ENCODE measurements around the gene CEP290. TPM values are rescaled to one million over a fixed set of nuclear protein-coding genes. Genes with fewer than 3 reads are reported as not detected.

The CEP290 gene
- total and polyA plus RNA-seq, 2 donors (not counting 3 experiments of a cell fraction or from before 2014, with no cell fraction given), result 3.9 to 16.5 TPM

GRCh38 chr12:88187571-88187970 lies 45.7 kb upstream of the CEP290 start:
- no TSS peak for BruUV-seq (replicated peaks)
- dilution Hi-C loops (cut with MboI; ENCODE audit: extremely low pct_ligation_motif_present, low sequenced_read_pairs), result no loop called here

More at GRCh38 chr12:88187571-88187970, 45.7 kb upstream of the CEP290 start:
- no peak overlapping the region for H2AFZ ChIP-seq (ENCODE audit: low read depth, low read length)
- intact Hi-C loops (cut with micrococcal nuclease), result no loop called here
- no peaks in the 10 kb centered on the region for H3K9me3 ChIP-seq (replicated peaks; ENCODE audit: control insufficient read depth, insufficient read depth, low read length)
- no peak for FAIRE-seq
- no peak for DNase-seq (ENCODE audit: low read depth, low spot score)
- no peaks in the 10 kb centered on the region for H4K20me1 ChIP-seq (replicated peaks; ENCODE audit: control insufficient read depth, extremely low read depth, insufficient read depth, low read length)
- H3K4me2 ChIP-seq (ENCODE audit: insufficient read depth, low read length), result no peak overlapping the region
- no peak overlapping the region for H3K4me3 ChIP-seq (replicated peaks in 1 of 3; ENCODE audit: insufficient read depth in 1 of 3, low read depth in 1 of 3, low read length in 3 of 3)
- no peaks in the 10 kb centered on the region for H3K27me3 ChIP-seq (ENCODE audit: control insufficient read depth in 2 of 2, insufficient read depth in 2 of 2, low read length in 2 of 2)
- H3K36me3 ChIP-seq (ENCODE audit: control insufficient read depth in 2 of 2, extremely low read depth in 1 of 2, insufficient read depth in 2 of 2, low read length in 2 of 2), result no peaks in the 10 kb centered on the region
- H3K79me2 ChIP-seq (ENCODE audit: control insufficient read depth, insufficient read depth, low read length), result no peaks in the 10 kb centered on the region
- CTCF ChIA-PET, result no interaction called here
- TF ChIP-seq POLR2AphosphoS5 (IDR thresholded peaks at IDR 0.05; ENCODE audit: insufficient read depth, low read depth, low read length) (no peak), POLR2A (IDR thresholded peaks at IDR 0.05; ENCODE audit: low read depth, low read length) (no peak), FOS (IDR thresholded peaks at IDR 0.05; ENCODE audit: borderline replicate concordance, insufficient read depth, low read length) (no peak), JUN (IDR thresholded peaks at IDR 0.05; ENCODE audit: borderline replicate concordance, insufficient read depth, insufficient read length, low read depth) (no peak), GATA2 (IDR thresholded peaks at IDR 0.05; ENCODE audit: insufficient read depth, insufficient read length, low read depth, low read length) (no peak), MYC (IDR thresholded peaks at IDR 0.05; ENCODE audit: low read depth, low read length) (no peak), CTCF (IDR thresholded peaks at IDR 0.05; ENCODE audit: extremely low read depth in 1 of 2, insufficient read depth in 1 of 2, low read depth in 1 of 2, low read length in 2 of 2) (no peak), EZH2 (IDR thresholded peaks at IDR 0.05; ENCODE audit: borderline replicate concordance, low read depth, low read length, severe bottlenecking) (no peak)
- TF ChIP-seq, protein P1, sequence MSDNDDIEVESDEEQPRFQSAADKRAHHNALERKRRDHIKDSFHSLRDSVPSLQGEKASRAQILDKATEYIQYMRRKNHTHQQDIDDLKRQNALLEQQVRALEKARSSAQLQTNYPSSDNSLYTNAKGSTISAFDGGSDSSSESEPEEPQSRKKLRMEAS (IDR thresholded peaks at IDR 0.05; ENCODE audit: insufficient read depth, insufficient read length), result no peak
- POLR2A ChIA-PET, result no interaction called here
- no peak overlapping the region for H3K9ac ChIP-seq (replicated peaks; ENCODE audit: extremely low read depth, insufficient read depth, low read length)
- no peaks in the 10 kb centered on the region for H3K4me1 ChIP-seq (ENCODE audit: control insufficient read depth, extremely low read depth, insufficient read depth, low read length)
- H3K27ac ChIP-seq (ENCODE audit: insufficient read depth, low read depth, low read length), result no peak overlapping the region
- no peaks in the 10 kb centered on the region for H3K9me1 ChIP-seq (replicated peaks; ENCODE audit: control insufficient read depth, extremely low read depth, insufficient read depth, low read length)

Measured in endothelial cell of umbilical vein (primary cell).